Aorta (tissue), 5 donors: Measurements from ENCODE around the gene CDH15. TPM values are rescaled to one million over a fixed set of nuclear protein-coding genes. Genes with fewer than 3 reads are reported as not detected.
A peak's percentile ranks its signal among the peaks of the same experiment; 100 is the strongest.
"Not testable (repeated sequence)": the region's sequence is repeated elsewhere in the genome, so short reads cannot be mapped to it uniquely, and the experiment has no call there.

ENCODE experiments used
- ATAC-seq: fragments of 200-7000 bp; cut with Tn5 transposase; one replicate; pipeline ENCODE4 v1.9.1; 2022; ENCODE audit warnings: moderate library complexity; ENCODE audit not compliant: low FRiP score
- DNase-seq, 2 donors: peaks; one replicate each; pipeline ENCODE4 v3.0.0-alpha.2; 2020
- H3K27ac ChIP-seq, 2 donors: one replicate each; pipeline ENCODE4 v1.5.1; 2013; ENCODE audit warnings: low read length in 2 of 2, mild to moderate bottlenecking in 2 of 2, moderate library complexity in 2 of 2, control low read depth in 1 of 2, inconsistent platforms in 1 of 2, low read depth in 1 of 2
- H3K27me3 ChIP-seq, 2 donors: one replicate each; pipeline ENCODE4 v1.6.1; 2013; ENCODE audit warnings: control low read depth in 1 of 2, low read length in 1 of 2, mild to moderate bottlenecking in 1 of 2, moderate library complexity in 1 of 2; ENCODE audit not compliant: insufficient read depth in 2 of 2, control insufficient read depth in 1 of 2
- H3K36me3 ChIP-seq, 2 donors: one replicate each; pipeline ENCODE4 v1.6.1; 2013; ENCODE audit warnings: control low read depth in 1 of 2, low read length in 1 of 2, mild to moderate bottlenecking in 1 of 2; ENCODE audit not compliant: insufficient read depth in 2 of 2, control insufficient read depth in 1 of 2
- H3K4me1 ChIP-seq, 2 donors: one replicate each; pipeline ENCODE4 v1.6.1; 2013; ENCODE audit warnings: low read length in 2 of 2, control low read depth in 1 of 2, mild to moderate bottlenecking in 1 of 2, moderate library complexity in 1 of 2; ENCODE audit not compliant: insufficient read depth in 2 of 2, control insufficient read depth in 1 of 2
- H3K4me3 ChIP-seq, 2 donors: one replicate each; pipeline ENCODE4 v1.5.1; 2013; ENCODE audit warnings: low read length in 2 of 2, control low read depth in 1 of 2, mild to moderate bottlenecking in 1 of 2
- H3K9me3 ChIP-seq: one replicate; pipeline ENCODE4 v1.6.1; 2013; ENCODE audit warnings: mild to moderate bottlenecking, low read length; ENCODE audit not compliant: control insufficient read depth
- WGBS, 2 donors: extraction: QIAGEN DNeasy Blood & Tissue Kit; methylation state at CpG; one replicate each; pipeline ENCODE4 v1.1.7; 2013; 5-methylcytosine and 5-hydroxymethylcytosine counted together
- intact Hi-C, 2 donors: fragments of 100-400 bp; cut with DNase I; formaldehyde crosslinking; loops; one replicate each; pipeline versions ENCODE4 v1.14.2 to v1.15.0; 2022
- polyA plus RNA-seq, 2 donors: library from polyadenylated mRNA; stranded (reverse); fragments of 200-250 nt; gene quantifications; one replicate each; pipeline ENCODE4 v1.2.3, GENCODE V29; 2013
- total RNA-seq, 2 donors: library from RNA; stranded (reverse); fragmentation: NEBNext Ultra II Directional; extraction: Animal tissue kit (Norgen Biotek cat#: 25700); gene quantifications; one replicate each; pipeline ENCODE4 v1.2.1, GENCODE V29; 2021
- donor health status: healthy with polysubstance abuse.
- donor health status: Bipolar disorder and iron deficiency.
- donor health status: DM: no; HTN: no; CAD: no.
- donor health status: DM: no; HTN: no; CAD: no.
- donor health status: DM: yes; HTN: yes; CAD: no.

Gene CDH15
- total and polyA plus RNA-seq, 4 donors: 0.08 to 0.21 TPM; not detected in 2

DNA sequence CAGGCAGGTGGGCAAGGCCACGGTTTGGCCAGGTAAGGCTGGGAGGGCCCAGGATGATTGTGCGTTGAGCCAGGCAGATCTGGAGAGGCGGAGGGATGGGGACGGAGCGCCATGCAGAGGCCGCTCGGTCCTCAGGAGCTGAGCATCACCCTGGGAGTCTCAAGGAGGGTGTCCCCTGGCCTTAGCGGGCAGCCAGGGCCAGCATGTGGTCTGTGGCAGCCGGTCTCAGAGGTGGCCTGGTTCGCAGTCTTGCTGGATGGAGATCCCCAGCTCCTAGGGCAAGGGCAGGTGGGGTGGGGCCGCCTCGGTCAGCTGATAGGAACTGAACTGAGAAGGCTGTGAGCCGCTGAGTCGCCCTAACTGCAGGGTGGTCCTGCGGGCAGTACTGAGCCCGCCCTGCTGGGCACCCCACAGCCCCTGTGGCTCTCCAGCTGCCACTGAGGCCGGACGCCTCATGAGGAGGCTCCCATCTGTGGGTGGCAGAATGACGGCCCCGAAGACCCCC is 11.6 kb upstream of the CDH15 start:
- H3K9me3 ChIP-seq: no peaks in the 10 kb centered on the region
- ATAC-seq (no peak), DNase-seq (no peak)
- H3K27me3 ChIP-seq: no peaks in the 10 kb centered on the region
- no peak overlapping the region for H3K27ac ChIP-seq
- 86 to 87% methylated on average over 20 of the region's 20 CpGs for WGBS, 2 donors
- no peak overlapping the region for H3K4me3 ChIP-seq
- no peaks in the 10 kb centered on the region for H3K4me1 ChIP-seq
- intact Hi-C loops: no loop called here
- H3K36me3 ChIP-seq: no peaks in the 10 kb centered on the region

DNA sequence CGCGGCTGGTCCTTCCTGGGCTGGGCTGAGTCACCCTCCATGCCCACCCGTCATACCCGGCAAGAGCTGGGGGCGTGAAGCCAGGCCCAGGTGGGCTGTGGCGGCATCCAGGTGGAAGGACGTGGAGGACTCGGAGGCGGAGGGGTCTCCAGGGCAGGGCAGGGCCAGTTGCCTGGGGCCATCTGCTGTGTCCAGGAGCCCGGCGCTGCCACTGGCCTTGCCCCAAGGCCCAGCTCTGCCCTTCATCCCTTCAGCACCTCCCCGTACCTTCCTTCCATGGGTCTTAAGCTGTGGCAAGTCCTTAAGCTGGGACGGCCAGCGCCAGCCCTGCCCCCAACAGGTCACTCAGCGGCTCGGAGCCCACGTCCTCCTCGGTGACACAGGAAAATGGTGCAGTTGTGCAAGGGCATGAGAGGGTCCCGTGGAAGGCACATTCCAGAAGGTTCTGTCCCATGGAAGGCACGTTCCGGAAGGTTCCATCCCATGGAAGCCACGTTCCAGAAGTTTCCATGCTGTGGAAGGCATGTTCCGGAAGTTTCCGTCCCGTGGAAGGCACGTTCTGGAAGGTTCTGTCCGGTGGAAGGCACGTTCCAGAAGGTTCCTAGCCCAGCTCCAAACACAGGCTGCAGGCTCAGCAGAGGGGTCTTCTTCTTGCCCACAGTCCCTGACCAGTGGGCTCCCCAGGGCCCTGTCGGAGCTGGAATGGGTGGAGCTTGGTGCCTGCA is 10.4 kb upstream of the CDH15 start:
- Histone ChIP-seq H3K9me3 (no peaks in the 10 kb centered on the region), H3K4me1 (no peaks in the 10 kb centered on the region), H3K4me3 (no peak overlapping the region), H3K27ac (no peak overlapping the region), H3K27me3 (no peaks in the 10 kb centered on the region), H3K36me3 (no peaks in the 10 kb centered on the region)
- ATAC-seq: no peak
- intact Hi-C loops: no loop called here
- 82 to 88% methylated on average over 23 to 29 of the region's 29 CpGs for WGBS, 2 donors
- DNase-seq: no peak

DNA sequence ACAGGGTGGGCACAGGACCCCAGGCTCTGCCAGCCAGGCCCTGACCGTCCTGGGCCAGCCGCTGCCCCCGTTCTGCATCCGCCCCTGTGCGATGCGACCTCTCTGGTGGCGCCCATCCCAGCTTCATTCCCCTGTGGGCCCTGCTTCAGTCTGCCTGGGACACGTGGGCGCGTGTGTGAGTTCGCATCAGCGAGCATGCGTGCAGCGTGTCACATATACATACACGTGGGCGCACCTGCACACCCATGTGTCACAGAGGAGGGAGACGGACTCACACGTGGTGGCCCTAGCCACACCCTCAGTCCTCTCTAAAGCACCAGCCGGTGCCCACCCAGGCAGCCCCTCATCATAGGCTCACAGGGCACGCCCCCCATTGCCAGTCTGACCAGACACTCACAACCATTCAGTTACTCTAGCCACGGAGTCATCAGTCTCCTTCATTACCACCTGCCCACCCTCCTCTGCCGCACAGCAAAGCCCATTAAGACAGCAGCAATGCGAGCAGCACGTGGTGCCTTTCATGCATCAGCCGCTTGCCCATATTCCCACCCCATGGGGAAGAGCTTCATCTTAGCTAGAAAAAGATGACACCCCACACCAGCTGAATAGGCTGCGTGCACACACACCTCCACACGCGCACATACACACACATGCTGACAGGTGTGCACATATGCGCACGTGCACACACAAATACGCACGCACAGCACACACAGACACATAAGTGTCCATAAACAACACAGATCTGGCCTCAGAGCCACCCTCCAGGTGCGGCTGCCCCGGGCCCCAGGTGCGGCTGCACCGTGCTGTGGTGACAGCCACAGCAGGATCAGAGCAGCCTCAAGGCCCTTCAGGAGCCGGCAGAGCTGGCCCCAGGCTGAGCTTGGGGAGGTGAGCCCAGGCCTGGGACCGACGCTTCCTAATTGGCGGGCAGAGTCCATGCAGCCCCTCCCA is 9.5 kb upstream of the CDH15 start:
- ATAC-seq (no peak), DNase-seq (no peak)
- intact Hi-C loops: no loop called here
- H3K4me3 ChIP-seq: no peak overlapping the region
- H3K9me3 ChIP-seq: no peaks in the 10 kb centered on the region
- no peaks in the 10 kb centered on the region for H3K4me1 ChIP-seq
- no peaks in the 10 kb centered on the region for H3K36me3 ChIP-seq
- WGBS, 2 donors: 86 to 88% methylated on average over 40 of the region's 40 CpGs
- H3K27ac ChIP-seq: no peak overlapping the region
- no peaks in the 10 kb centered on the region for H3K27me3 ChIP-seq

DNA sequence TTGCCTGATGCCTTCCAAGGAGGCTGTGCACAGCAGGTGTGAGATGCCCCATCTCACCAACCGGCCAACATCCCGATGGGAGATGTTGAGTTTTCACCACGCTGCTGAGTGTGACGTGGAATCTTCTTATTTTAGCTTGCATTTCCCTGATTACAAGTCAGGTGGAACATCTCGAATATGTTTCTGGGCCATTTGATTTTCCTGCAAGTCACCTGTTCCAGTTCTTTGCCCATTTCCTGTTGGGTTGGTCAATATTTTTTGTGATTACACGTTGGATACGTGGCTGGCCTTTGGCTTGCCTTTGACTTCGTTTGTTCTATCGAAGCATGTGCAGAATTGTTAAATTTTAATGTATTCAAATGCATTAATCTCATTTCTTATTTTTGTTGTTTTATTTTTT is 8.3 kb upstream of the CDH15 start:
- H3K27ac ChIP-seq: no peak overlapping the region
- WGBS, 2 donors: 79 to 85% methylated on average over 9 of the region's 9 CpGs
- H3K9me3 ChIP-seq: no peaks in the 10 kb centered on the region
- no peaks in the 10 kb centered on the region for H3K36me3 ChIP-seq
- DNase-seq (no peak), ATAC-seq (no peak)
- no peaks in the 10 kb centered on the region for H3K27me3 ChIP-seq
- H3K4me3 ChIP-seq: no peak overlapping the region
- H3K4me1 ChIP-seq: no peaks in the 10 kb centered on the region
- intact Hi-C loops: no loop called here

DNA sequence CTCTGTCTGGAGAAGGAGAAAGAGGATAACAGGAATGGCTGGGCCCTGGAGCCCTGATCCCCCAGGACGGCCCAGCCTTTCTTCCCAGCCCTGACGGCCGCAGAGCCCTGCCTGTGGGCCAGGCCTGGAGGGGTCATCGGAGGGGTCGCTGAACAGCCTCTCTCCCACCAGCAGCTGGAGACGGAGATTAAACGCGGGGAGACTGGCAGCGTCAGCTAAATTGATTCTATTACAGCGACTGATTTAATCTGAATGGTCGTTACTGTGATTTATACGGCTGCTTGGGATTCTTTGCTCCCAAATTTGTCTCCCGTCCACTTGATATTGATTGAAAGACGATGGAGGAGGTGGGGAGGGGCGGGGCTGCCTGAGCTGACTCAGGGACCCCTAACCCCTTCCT is 7.1 kb upstream of the CDH15 start:
- intact Hi-C loops: no loop called here

DNA sequence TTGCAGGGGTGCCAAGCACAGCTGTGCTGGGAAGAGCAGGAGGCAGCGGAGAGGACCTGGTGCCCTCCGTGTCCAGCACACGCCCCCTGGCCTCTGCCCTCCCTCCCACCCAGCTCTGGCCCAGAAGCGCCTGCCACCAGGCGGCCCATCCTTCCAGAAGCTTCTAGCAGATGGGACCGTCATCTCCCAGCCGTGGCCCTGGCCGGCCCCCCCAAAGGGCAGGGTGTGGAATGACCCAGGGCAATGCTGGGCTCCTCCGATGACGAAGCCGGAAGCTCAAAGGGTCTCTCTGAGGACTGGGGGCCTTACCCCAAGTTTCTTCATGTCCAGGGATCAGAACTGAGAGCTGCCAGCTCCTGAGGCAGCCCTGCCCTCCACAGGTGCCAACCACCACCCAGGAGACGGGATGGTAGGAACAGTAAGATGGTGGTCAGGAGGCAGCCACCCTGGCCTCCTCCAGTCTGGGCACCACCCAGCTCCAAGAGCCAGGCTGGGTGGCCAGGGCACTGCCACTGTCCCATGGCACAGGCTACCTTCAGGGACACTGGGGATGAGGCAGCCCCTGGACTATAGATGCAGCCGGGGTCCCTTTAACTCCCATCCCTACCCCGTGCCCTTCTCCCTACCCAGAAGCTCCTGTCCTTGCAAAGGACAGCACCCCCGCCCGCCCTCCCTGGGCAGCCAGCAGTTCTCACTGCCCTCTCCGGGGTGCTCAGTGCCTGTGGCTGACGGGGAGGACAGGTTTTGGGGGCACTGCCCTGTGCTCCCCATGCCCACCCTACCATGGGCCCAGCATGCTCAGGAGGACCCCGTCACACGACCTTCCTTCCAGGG is 6.5 kb upstream of the CDH15 start:
- Histone ChIP-seq H3K27me3 (peaks cover 0 to 1% of the 10 kb centered on the region in 2 donors), H3K36me3 (no peaks in the 10 kb centered on the region), H3K9me3 (no peaks in the 10 kb centered on the region), H3K4me1 (no peaks in the 10 kb centered on the region), H3K4me3 (no peak overlapping the region), H3K27ac (no peak overlapping the region)
- intact Hi-C loops: no loop called here
- no peak for ATAC-seq
- WGBS, 2 donors: 68 to 72% methylated on average over 17 to 20 of the region's 20 CpGs
- no peak for DNase-seq

More for the DNA sequence above, 7.1 kb upstream of the CDH15 start:
- no peaks in the 10 kb centered on the region for H3K9me3 ChIP-seq
- 44 to 47% methylated on average over 15 of the region's 15 CpGs for WGBS, 2 donors
- DNase-seq (no peak), ATAC-seq (no peak)
- no peaks in the 10 kb centered on the region for H3K27me3 ChIP-seq
- H3K27ac ChIP-seq: no peak overlapping the region
- H3K4me1 ChIP-seq: no peaks in the 10 kb centered on the region
- H3K36me3 ChIP-seq: no peaks in the 10 kb centered on the region
- H3K4me3 ChIP-seq: no peak overlapping the region

DNA sequence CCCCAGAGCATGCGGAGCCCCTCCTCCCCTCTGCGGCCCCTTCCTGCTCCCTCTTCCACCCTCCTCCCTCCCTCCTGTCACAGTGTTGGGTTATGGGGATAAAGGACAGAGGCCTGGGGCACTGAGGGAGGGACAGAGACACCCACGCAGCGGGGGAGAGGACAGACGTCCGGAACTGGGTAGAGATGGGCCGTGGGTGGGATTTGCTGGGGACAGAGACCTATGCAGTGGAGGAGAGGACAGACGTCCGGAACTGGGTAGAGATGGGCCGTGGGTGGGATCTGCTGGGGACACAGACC is 5.9 kb upstream of the CDH15 start:
- intact Hi-C loops, H3K36me3 ChIP-seq, H3K4me1 ChIP-seq, H3K27me3 ChIP-seq, DNase-seq, H3K27ac ChIP-seq, ATAC-seq, H3K4me3 ChIP-seq, H3K9me3 ChIP-seq: not testable (repeated sequence)
- WGBS, 2 donors: 39 to 50% methylated on average over 7 to 10 of the region's 10 CpGs

DNA sequence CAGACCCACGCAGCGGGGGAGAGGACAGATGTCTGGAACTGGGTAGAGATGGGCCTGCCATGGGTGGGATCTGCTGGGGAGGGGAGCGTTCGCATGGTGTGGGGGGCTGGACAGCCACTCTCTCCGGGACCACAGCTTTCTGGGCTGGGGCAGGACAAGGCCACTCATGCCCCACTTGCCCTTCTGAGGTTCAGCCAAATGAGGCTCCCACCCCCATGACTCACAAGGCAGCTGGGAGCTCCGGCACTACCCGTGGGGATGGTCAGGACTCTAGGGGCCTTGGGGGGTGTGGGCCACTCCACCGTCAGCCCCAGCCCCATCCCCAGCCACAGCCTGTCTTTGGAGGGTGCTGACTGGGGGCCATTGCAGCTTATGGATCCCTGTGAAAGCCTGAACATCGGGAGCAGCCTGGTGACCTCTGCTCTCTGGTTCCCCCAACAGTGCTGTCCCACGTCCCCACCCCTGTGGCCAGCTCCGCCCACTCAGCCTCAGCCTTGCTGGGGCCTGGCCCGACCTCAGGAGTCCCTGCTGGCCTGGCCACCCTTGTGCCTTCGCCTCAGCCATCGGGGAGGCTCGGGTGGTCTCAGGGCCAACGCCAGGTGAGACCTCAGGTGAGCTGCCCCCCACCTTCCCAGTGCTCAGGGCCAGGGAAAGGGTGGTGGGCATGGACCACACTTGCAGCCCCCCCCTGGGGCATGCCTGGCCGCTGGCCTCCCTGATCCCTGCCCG is 4.7 kb upstream of the CDH15 start:
- Histone ChIP-seq H3K4me1 (no peaks in the 10 kb centered on the region), H3K27me3 (peaks cover 0 to 1% of the 10 kb centered on the region in 2 donors), H3K9me3 (no peaks in the 10 kb centered on the region), H3K4me3 (no peak overlapping the region), H3K27ac (no peak overlapping the region), H3K36me3 (no peaks in the 10 kb centered on the region)
- DNase-seq (peak in 1 of 2 donors; percentile 49), ATAC-seq (no peak)
- WGBS, 2 donors: 60 to 65% methylated on average over 16 to 18 of the region's 18 CpGs
- intact Hi-C loops: no loop called here
